HepG2 (cell line): ENCODE data around the gene ITGA2. TPM values are rescaled to one million over a fixed set of nuclear protein-coding genes. Genes with fewer than 3 reads are reported as not detected.

Experiments used
- ATAC-seq: fragments of 200-7000 bp; cut with Tn5 transposase; 3 replicates; pipeline ENCODE4 v1.9.1; 2020; ENCODE audit warnings: mild to moderate bottlenecking, moderate library complexity
- BruUV-seq: library from RNA; stranded (reverse); fragments of 400-500 nt; replicated peaks from 2 replicates; lab custom pipeline; 2021; lab: Mats Ljungman, UMichigan
- CTCF ChIA-PET: fragments of 300-600 bp; formaldehyde crosslinking; extraction: SDS; loops from one replicate; lab custom pipeline; 2021; ENCODE audit warnings: low total read pairs, inconsistent platforms, low intra/inter-chr PET ratio; lab: Yijun Ruan, JAX
- POLR2A ChIA-PET: fragments of 350-600 bp; sonication (Branson Sonifier 250); formaldehyde crosslinking; loops from one replicate; lab custom pipeline; 2020; ENCODE audit warnings: antibody characterized with exemption, inconsistent platforms; lab: Yijun Ruan, JAX
- DNase-seq: peaks from one replicate; pipeline ENCODE4 v3.0.0-alpha.2; 2015; ENCODE audit warnings: low spot score
- FAIRE-seq: peaks from 3 replicates; lab custom pipeline; 2011; peaks lifted over from hg19 to GRCh38; lab: Jason Lieb, UNC
- H2AFZ ChIP-seq: one replicate; pipeline ENCODE4 v1.6.1; 2011; ENCODE audit warnings: low read length, inconsistent platforms
- H3K27ac ChIP-seq: fragments of 300-600 bp; 3 replicates; pipeline ENCODE4 v1.8.0; 2011; ENCODE audit warnings: mixed run types, mild to moderate bottlenecking, mixed read lengths, low read length, inconsistent platforms; ENCODE audit not compliant: insufficient read depth; ENCODE audit errors: extremely low read length
- H3K27me3 ChIP-seq, 2 experiments: fragments of 200-600 bp in 1 of 2; 2 replicates in 1 of 2; 3 replicates in 1 of 2; pipeline versions ENCODE4 v1.6.0 to v1.8.0; 2011; ENCODE audit warnings: low read length in 2 of 2, mild to moderate bottlenecking in 2 of 2, moderate library complexity in 2 of 2, inconsistent platforms in 1 of 2; ENCODE audit not compliant: insufficient read depth in 2 of 2, control insufficient read depth in 1 of 2
- H3K36me3 ChIP-seq, 2 experiments: fragments of 200-600 bp in 1 of 2; replicated peaks in 1 of 2; 2 replicates in 1 of 2; 3 replicates in 1 of 2; pipeline versions ENCODE4 v1.5.1 to v1.8.0; 2011; ENCODE audit warnings: low read length in 2 of 2, inconsistent platforms in 1 of 2; ENCODE audit not compliant: insufficient read depth in 2 of 2, control insufficient read depth in 1 of 2
- H3K4me1 ChIP-seq: 2 replicates; pipeline ENCODE4 v1.5.1; 2012; ENCODE audit warnings: low read length, inconsistent platforms; ENCODE audit not compliant: insufficient read depth
- H3K4me2 ChIP-seq: 2 replicates; pipeline ENCODE4 v1.6.0; 2011; ENCODE audit warnings: low read depth, low read length, inconsistent platforms
- H3K4me3 ChIP-seq, 3 experiments: fragments of 200-600 bp in 1 of 3; sonication (generic), shearing (Covaris generic) in 1 of 3; replicated peaks in 1 of 3; 2 replicates each; pipeline ENCODE4 v1.5.1; 2011 to 2016; ENCODE audit warnings: low read length in 3 of 3, inconsistent platforms in 2 of 3, low read depth in 2 of 3, mild to moderate bottlenecking in 2 of 3, control low read depth in 1 of 3, mixed read lengths in 1 of 3; ENCODE audit not compliant: insufficient read depth in 1 of 3
- H3K79me2 ChIP-seq: one replicate; pipeline ENCODE4 v1.6.1; 2011; ENCODE audit warnings: low read length, inconsistent platforms; ENCODE audit not compliant: insufficient read depth
- H3K9ac ChIP-seq: 2 replicates; pipeline ENCODE4 v1.6.0; 2011; ENCODE audit warnings: mild to moderate bottlenecking, low read depth, low read length, inconsistent platforms; ENCODE audit not compliant: insufficient read depth
- H3K9me3 ChIP-seq: 2 replicates; pipeline ENCODE4 v1.5.1; 2012; ENCODE audit warnings: mild to moderate bottlenecking, low read length
- H4K20me1 ChIP-seq: 2 replicates; pipeline ENCODE4 v1.6.0; 2011; ENCODE audit warnings: inconsistent platforms, mild to moderate bottlenecking, low read length, moderate library complexity; ENCODE audit not compliant: insufficient read depth
- CBX1 ChIP-seq: IDR thresholded peaks from one replicate; pipeline ENCODE4 v1.6.1; 2016; ENCODE audit warnings: antibody characterized with exemption, low read depth
- HCFC1 ChIP-seq: fragments of 150-350 bp; IDR thresholded peaks from 2 replicates; pipeline ENCODE4 v1.6.1; 2014; ENCODE audit warnings: low read depth, low read length
- HMGXB4 ChIP-seq, 2 experiments: sonication (generic) in 1 of 2; formaldehyde crosslinking in 1 of 2; IDR thresholded peaks; 2 replicates each; pipeline versions ENCODE4 v1.4.0 to v1.6.1; 2018 to 2020; ENCODE audit warnings: missing genetic modification reagents in 2 of 2, borderline replicate concordance in 1 of 2, low read depth in 1 of 2, mild to moderate bottlenecking in 1 of 2, missing biosample characterization in 1 of 2
- KMT2A ChIP-seq: sonication (generic); formaldehyde crosslinking; IDR thresholded peaks from 2 replicates; pipeline ENCODE4 v1.4.0; 2020; ENCODE audit warnings: missing genetic modification reagents
- LCORL ChIP-seq, 2 experiments: fragments of 450-650 bp in 1 of 2; sonication (generic) in 1 of 2; formaldehyde crosslinking in 1 of 2; IDR thresholded peaks; 2 replicates each; pipeline versions ENCODE4 v1.5.0 to v1.6.1; 2017 to 2020; ENCODE audit warnings: antibody characterized with exemption in 1 of 2, missing genetic modification reagents in 1 of 2
- NFYB ChIP-seq: sonication (generic); formaldehyde crosslinking; IDR thresholded peaks from 2 replicates; pipeline ENCODE4 v1.4.0; 2020; ENCODE audit warnings: missing genetic modification reagents
- NFYC ChIP-seq: IDR thresholded peaks from 2 replicates; pipeline ENCODE4 v1.6.1; 2016; ENCODE audit warnings: missing genetic modification reagents, missing compliant biosample characterization
- RBFOX2 ChIP-seq: fragments of 200-400 bp; formaldehyde crosslinking; IDR thresholded peaks from 2 replicates; pipeline ENCODE4 v1.6.1; 2017; ENCODE audit warnings: low read depth, mild to moderate bottlenecking, low read length
- REL ChIP-seq: sonication (generic); formaldehyde crosslinking; conservative IDR thresholded peaks from 2 replicates; pipeline ENCODE4 v1.8.0; 2022; ENCODE audit warnings: mild to moderate bottlenecking, missing genetic modification reagents, moderate library complexity
- SIX1 ChIP-seq: sonication (generic); formaldehyde crosslinking; IDR thresholded peaks from 2 replicates; pipeline ENCODE4 v1.4.0; 2020; ENCODE audit warnings: missing genetic modification reagents, borderline replicate concordance
- SMAD3 ChIP-seq: sonication (generic); formaldehyde crosslinking; IDR thresholded peaks from 2 replicates; pipeline ENCODE4 v1.4.0; 2020; ENCODE audit warnings: missing genetic modification reagents
- SYNCRIP ChIP-seq: fragments of 200-400 bp; formaldehyde crosslinking; IDR thresholded peaks from 2 replicates; pipeline ENCODE4 v1.6.1; 2018; ENCODE audit warnings: mild to moderate bottlenecking, low read depth, low read length; ENCODE audit not compliant: insufficient read depth
- YEATS2 ChIP-seq: sonication (generic); formaldehyde crosslinking; IDR thresholded peaks from 2 replicates; pipeline ENCODE4 v1.4.0; 2020; ENCODE audit warnings: missing genetic modification reagents, borderline replicate concordance
- YY1 ChIP-seq: IDR thresholded peaks from 2 replicates; pipeline ENCODE4 v1.6.1; 2011; ENCODE audit warnings: low read length, low read depth, moderate library complexity, mild to moderate bottlenecking; ENCODE audit not compliant: insufficient read depth, insufficient replicate concordance
- ZNF331 ChIP-seq: sonication (generic); formaldehyde crosslinking; IDR thresholded peaks from 2 replicates; pipeline ENCODE4 v1.4.0; 2020; ENCODE audit warnings: missing genetic modification reagents
- ZNF614 ChIP-seq: IDR thresholded peaks from 2 replicates; pipeline ENCODE4 v1.6.1; 2018; ENCODE audit warnings: missing biosample characterization, missing genetic modification reagents, inconsistent platforms, borderline replicate concordance
- WGBS: methylation state at CpG from one replicate; pipeline ENCODE4 v1.1.6; 2017; ENCODE audit warnings: low lambda C conversion rate; 5-methylcytosine and 5-hydroxymethylcytosine counted together
- in situ Hi-C: cut with HindIII; loops from 2 replicates; pipeline ENCODE4 v1.10.0; 2017; ENCODE audit warnings: low pct_unique_long_range_greater_than_20kb; ENCODE audit not compliant: extremely low pct_ligation_motif_present
- intact Hi-C: fragments of 100-400 bp; cut with micrococcal nuclease; formaldehyde crosslinking; loops from one replicate; pipeline ENCODE4 v1.10.0; 2022; ENCODE audit not compliant: unreplicated experiment
- polyA plus RNA-seq, 8 experiments: library from polyadenylated mRNA; depleted of rRNA in 3 of 8; stranded (reverse) in 7 of 8; unstranded in 1 of 8; fragments of >200 nt; fragmentation: Illumina TruSeq in 4 of 8; extraction: Trizol in 4 of 8; gene quantifications; 2 replicates each; pipeline versions ENCODE4 v1.2.1 to v1.2.3, GENCODE V29; 2011 to 2016; ENCODE audit warnings: low read depth in 4 of 8, missing spikeins in 1 of 8, mixed read lengths in 1 of 8; ENCODE audit not compliant: insufficient read depth in 1 of 8
- total RNA-seq, 5 experiments: library from RNA; depleted of rRNA; stranded (reverse); fragments of >200 nt; fragmentation: Illumina TruSeq; extraction: Trizol; gene quantifications; 2 replicates each; pipeline ENCODE4 v1.2.3, GENCODE V29; 2016; ENCODE audit warnings: low read depth in 1 of 5
- TF ChIP-seq, protein P1 (sequence below): sonication (generic); formaldehyde crosslinking; IDR thresholded peaks from 2 replicates; pipeline ENCODE4 v1.5.1; 2020; ENCODE audit warnings: mild to moderate bottlenecking, moderate library complexity, missing genetic modification reagents
- TF ChIP-seq, protein P2 (sequence below): sonication (generic); formaldehyde crosslinking; IDR thresholded peaks from 2 replicates; pipeline ENCODE4 v1.4.0; 2020; ENCODE audit warnings: missing genetic modification reagents

The ITGA2 gene
- total and polyA plus RNA-seq, 2 of the 13 experiments (the other 11 are each of a cell fraction or from before 2014, with no cell fraction given): 15.8 to 58.3 TPM

GRCh38 chr5:53090229-53090628, 101.1 kb downstream of the ITGA2 start:
- intact Hi-C loops (loop anchor here (10.0 kb wide), 1 partner anchor 55 kb away; no protein-coding TSS in a partner anchor), in situ Hi-C loops (no loop called here)
- POLR2A ChIA-PET: no interaction called here
- Histone ChIP-seq H3K4me2 (no peak overlapping the region), H2AFZ (no peak overlapping the region), H3K27ac (no peak overlapping the region), H3K9ac (no peak overlapping the region), H4K20me1 (peaks cover 2% of the 10 kb centered on the region; the same call in 1 of the 2 replicates), H3K4me1 (peaks cover 9% of the 10 kb centered on the region), H3K79me2 (no peaks in the 10 kb centered on the region), H3K9me3 (no peaks in the 10 kb centered on the region), H3K4me3 (no peak overlapping the region), H3K27me3 (no peaks in the 10 kb centered on the region), H3K36me3 (peaks cover 8 to 66% of the 10 kb centered on the region in 2 experiments)
- CTCF ChIA-PET: no interaction called here
- FAIRE-seq (no peak), DNase-seq (no peak), ATAC-seq (no peak)
- WGBS: 97% methylated on average over 5 of the region's 5 CpGs
- BruUV-seq: no TSS peak
- no peak for TF ChIP-seq ZNF614 (CRISPR knock-in tag)
- no peak for TF ChIP-seq SMAD3 (CRISPR knock-in tag)
- no peak for TF ChIP-seq NFYC (CRISPR knock-in tag)
- no peak for TF ChIP-seq SYNCRIP
- no peak for TF ChIP-seq NFYB (CRISPR knock-in tag)
- no peak for TF ChIP-seq SIX1 (CRISPR knock-in tag)
- no peak for TF ChIP-seq LCORL (IDR thresholded peaks at IDR 0.05)
- TF ChIP-seq LCORL (CRISPR knock-in tag; IDR thresholded peaks at IDR 0.05): no peak
- no peak for TF ChIP-seq RBFOX2
- no peak for TF ChIP-seq YY1
- TF ChIP-seq, protein P1, sequence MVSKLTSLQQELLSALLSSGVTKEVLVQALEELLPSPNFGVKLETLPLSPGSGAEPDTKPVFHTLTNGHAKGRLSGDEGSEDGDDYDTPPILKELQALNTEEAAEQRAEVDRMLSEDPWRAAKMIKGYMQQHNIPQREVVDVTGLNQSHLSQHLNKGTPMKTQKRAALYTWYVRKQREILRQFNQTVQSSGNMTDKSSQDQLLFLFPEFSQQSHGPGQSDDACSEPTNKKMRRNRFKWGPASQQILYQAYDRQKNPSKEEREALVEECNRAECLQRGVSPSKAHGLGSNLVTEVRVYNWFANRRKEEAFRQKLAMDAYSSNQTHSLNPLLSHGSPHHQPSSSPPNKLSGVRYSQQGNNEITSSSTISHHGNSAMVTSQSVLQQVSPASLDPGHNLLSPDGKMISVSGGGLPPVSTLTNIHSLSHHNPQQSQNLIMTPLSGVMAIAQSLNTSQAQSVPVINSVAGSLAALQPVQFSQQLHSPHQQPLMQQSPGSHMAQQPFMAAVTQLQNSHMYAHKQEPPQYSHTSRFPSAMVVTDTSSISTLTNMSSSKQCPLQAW: no peak
- TF ChIP-seq REL (CRISPR knock-in tag): no peak
- no peak for TF ChIP-seq HCFC1
- TF ChIP-seq CBX1: no peak
- no peak for TF ChIP-seq ZNF331 (CRISPR knock-in tag)
- no peak for TF ChIP-seq KMT2A (CRISPR knock-in tag)
- TF ChIP-seq HMGXB4 (CRISPR knock-in tag; IDR thresholded peaks at IDR 0.05; ENCODE audit: borderline replicate concordance in 1 of 2, low read depth in 1 of 2): no peak
- no peak for TF ChIP-seq YEATS2 (CRISPR knock-in tag)
- TF ChIP-seq, protein P2, sequence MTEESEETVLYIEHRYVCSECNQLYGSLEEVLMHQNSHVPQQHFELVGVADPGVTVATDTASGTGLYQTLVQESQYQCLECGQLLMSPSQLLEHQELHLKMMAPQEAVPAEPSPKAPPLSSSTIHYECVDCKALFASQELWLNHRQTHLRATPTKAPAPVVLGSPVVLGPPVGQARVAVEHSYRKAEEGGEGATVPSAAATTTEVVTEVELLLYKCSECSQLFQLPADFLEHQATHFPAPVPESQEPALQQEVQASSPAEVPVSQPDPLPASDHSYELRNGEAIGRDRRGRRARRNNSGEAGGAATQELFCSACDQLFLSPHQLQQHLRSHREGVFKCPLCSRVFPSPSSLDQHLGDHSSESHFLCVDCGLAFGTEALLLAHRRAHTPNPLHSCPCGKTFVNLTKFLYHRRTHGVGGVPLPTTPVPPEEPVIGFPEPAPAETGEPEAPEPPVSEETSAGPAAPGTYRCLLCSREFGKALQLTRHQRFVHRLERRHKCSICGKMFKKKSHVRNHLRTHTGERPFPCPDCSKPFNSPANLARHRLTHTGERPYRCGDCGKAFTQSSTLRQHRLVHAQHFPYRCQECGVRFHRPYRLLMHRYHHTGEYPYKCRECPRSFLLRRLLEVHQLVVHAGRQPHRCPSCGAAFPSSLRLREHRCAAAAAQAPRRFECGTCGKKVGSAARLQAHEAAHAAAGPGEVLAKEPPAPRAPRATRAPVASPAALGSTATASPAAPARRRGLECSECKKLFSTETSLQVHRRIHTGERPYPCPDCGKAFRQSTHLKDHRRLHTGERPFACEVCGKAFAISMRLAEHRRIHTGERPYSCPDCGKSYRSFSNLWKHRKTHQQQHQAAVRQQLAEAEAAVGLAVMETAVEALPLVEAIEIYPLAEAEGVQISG: no peak
